NCI-H1694 (cell line): ENCODE results near the gene MACROH2A2.
"Not testable (repeated sequence)": the region's sequence is repeated elsewhere in the genome, so short reads cannot be mapped to it uniquely, and the experiment has no call there.

Experiments used
- DNase-seq: peaks from one replicate; lab custom pipeline; 2025; lab: John Stamatoyannopoulos, UW

The MACROH2A2 gene

DNA sequence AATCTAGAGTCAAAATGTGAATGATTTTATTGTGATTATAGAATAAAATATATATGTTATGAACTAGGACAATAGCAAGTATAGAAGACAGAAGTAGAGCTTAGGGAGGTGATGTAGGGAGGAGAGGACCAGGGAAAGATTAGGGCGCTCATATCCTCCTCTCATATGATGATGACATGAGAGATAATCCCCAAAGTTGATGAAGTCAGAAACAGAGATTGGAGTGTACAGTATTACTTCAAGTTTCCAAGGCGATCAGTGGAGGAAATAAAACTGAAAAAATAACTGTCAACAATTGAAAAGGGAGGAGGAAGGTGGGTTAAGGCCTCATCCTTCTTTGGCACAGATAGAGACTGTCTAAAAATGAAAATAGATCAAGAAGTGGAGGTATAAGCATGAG lies 14.9 kb downstream of the MACROH2A2 start:
- no peak for DNase-seq

GRCh38 chr10:70068925-70069324 lies 16.3 kb downstream of the MACROH2A2 start:
- DNase-seq = no peak

DNA sequence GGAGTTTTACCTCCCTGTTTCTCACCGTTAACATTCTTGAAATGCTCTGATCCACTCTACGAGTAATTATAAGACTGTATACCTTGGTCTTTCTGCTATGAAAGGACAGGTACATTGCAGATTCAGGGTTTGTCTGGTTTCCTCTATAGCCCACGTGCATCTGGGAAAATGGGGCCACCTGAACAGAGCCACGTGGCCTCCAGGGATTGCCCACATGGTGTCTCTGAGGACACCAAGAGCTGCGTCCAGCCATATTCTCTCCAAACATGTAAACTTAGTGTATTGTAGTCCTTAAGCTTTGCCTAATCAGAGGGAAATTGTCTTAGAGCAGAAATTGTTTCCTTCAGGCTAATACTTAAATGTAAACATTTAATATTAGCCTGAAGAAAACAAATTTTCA lies 16.7 kb downstream of the MACROH2A2 start:
- DNase-seq = no peak

DNA sequence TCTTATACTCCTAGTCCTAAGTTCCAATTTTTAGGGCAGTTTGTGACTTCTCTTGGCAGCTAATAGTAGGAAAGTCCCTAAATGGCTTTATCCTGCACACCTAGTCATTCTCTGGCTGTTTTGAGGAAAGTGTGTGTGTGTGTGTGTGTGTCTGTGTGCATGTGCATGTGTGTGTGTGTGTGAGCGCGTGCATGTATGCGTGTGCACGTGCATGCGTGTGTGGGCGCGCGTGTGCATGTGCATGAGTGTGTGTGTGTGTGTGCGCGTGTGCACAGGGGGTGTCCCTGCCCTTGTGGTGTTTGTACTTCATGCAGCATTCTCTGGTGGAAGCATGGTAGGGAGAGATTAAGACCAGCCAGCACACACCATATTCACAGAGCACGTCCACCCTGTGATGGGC lies 18.2 kb downstream of the MACROH2A2 start:
- no peak for DNase-seq

GRCh38 chr10:70074165-70074564 lies 21.5 kb downstream of the MACROH2A2 start:
- DNase-seq = no peak

DNA sequence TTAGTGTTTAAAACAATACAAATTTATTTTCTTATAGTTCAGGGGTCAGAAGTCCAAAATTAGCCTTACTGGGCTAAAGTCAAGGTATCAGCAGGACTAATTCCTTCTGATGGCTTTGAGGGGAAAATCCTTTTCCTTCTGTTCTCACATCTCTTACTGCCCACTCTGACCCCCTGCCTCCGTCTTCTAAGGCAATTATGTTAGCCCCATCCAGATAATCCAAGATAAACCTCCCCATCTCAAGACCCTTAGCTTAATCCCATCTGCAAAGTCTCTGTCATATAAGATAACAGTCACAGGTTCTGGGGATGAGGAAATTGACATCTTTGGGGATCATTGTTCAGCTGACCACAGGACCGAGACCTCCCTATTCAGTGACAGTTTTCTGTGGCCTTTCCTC lies 22.3 kb downstream of the MACROH2A2 start:
- no peak for DNase-seq

DNA sequence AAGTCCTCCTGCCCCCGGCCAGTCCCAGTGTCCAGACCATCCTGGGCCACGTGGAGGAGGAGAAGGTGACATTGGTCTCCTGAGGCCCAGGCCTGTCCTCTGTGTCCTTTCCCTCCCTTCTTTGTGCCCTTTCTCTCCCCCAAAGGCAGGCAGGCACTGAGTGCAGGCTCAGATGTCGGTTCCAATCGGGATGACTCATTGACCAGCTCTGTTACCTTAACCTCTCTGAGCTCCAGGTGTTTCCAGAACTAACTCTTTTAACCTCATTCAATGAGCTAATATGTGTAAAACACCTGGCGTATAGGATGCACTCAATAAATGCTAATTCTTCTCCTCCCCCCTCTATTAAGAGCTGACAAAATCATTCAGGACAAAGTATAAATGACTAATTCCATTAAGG lies 25.7 kb downstream of the MACROH2A2 start:
- no peak for DNase-seq

DNA sequence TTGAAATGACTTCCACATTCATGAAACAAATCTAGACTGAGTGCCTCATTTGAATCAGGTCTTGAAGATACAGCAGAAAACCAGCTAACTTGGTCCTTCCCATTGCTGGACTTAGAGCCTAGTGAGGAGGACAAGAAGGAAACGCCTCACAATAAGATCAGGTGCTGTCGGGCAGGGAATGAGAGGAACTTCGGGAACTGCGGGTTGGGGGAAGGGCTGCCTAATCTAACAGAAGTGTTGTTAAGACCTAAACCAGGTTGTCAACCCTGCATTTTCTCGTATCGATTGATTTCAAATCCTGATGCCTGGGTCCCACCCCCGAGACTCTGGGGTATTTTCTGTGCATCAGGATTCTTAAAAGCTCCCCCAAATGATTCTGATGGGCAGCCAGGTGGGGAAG lies 26.3 kb downstream of the MACROH2A2 start:
- DNase-seq = no peak

GRCh38 chr10:70080789-70081188 lies 28.1 kb downstream of the MACROH2A2 start:
- DNase-seq = not testable (repeated sequence)

- DNase-seq = no peak
Measured at GRCh38 chr10:70084189-70084588, 31.5 kb downstream of the MACROH2A2 start.

GRCh38 chr10:70085975-70086613 lies 33.4 kb downstream of the MACROH2A2 start:
- DNase-seq = no peak

GRCh38 chr10:70087616-70088307 lies 35.1 kb downstream of the MACROH2A2 start:
- DNase-seq = no peak

DNA sequence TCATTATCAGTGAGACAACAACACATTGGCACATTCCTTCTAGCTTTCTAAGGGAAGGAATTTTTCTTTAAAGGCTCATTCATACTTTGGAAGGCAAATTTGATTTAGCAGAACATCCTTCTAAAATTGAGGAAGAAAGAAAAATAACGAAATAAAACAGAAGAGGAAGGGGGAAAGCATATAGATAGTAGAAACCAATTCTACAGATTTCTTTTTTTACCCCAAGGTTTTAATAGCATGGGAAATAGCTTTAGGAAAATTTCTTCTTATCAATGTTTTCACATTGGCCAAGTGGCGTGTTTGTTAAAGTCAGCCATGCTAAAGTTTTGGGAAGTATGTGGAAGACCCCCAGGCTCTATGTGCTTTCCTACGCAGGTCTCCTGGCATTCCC lies 35.7 kb downstream of the MACROH2A2 start:
- DNase-seq = no peak

- no peak for DNase-seq
Measured at GRCh38 chr10:70090013-70090412, 37.4 kb downstream of the MACROH2A2 start.

DNA sequence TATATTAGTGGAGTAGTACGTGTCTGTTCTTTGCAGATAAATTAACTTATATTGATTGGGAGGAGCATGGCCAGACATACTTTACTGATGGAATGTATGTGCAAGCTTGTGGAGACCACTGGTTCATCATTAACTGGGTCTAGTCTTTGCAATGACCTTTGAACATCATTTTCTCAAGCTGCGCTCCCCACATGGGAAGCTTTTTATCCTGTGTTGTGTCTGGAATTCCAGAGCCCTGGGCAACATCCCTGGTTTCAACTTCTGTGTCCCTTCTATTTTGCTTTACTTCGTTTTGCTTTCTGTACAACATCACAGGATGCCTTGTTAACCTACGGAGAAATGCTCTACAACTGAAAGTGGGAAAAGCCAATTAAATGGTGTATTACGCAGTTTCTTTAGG lies 38.3 kb downstream of the MACROH2A2 start:
- no peak for DNase-seq

DNA sequence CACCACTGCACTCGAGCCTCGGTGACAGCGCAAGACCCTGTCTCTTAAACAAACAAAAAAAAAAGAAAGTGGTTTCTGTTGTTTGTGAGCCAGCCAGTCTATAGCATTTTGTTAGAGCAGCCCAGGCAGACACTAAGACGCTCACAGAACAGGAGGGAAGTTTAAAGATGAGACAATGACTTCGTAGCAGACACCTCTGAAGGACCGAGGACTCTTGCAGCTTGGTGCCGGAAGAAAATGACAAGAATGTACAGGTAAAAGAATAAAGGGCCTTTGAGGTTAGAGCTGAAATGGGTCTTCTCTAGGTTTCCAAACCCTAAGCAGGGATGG lies 39.7 kb downstream of the MACROH2A2 start:
- no peak for DNase-seq

GRCh38 chr10:70093335-70093944 lies 40.8 kb downstream of the MACROH2A2 start:
- DNase-seq = no peak

DNA sequence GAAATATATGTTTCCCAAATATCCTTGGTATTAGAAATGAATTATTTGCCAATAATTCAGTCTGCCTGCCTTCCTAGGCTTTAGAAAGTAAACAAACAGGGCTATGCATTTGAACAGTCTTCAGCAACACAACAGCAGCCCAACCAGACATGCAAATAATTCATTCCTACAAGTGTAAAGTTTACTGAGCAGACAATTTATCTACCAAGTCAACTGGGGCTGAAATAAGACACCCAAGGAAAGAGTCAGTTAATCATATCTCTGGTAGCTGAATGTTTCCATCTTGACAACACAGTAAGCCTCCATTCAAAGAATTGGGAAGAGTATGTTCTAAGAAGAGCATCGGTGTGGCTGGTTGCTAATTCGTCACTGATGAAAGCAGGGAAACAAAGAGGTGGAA lies 41.6 kb downstream of the MACROH2A2 start:
- no peak for DNase-seq

DNA sequence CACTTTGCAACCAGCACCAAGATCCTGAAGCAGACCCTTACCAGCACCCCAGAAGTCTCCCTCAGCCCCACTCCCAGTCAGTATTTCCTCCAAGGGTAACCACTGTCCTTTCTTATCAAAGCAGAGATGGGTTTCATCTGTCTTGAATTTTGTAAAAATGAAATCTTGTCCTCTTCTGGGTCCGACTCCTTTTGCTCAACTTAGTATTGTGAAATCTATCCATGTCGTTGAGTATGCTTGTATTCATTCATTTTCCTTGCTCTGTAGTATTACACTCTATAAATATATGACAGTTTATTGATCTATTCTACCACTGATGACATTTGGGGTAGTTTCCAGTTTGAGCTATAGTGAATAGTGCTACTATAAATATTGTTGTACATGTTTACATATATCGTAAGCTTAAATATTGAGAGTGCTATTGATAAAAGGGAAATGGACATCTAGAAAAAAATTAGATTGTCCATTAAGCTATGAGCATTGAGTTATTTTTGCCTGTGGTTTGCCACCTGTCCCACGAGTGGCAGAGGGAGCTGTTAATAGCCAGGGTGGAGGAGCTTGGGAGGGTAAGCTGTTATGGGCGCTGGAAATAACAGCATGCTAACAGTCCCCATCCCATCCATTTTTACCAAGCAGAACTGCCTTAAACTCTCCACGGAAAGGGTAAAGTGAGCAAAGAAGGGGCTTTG lies 43.5 kb downstream of the MACROH2A2 start:
- no peak for DNase-seq

GRCh38 chr10:70096705-70097420 lies 44.2 kb downstream of the MACROH2A2 start:
- DNase-seq = no peak

- no peak for DNase-seq
Measured at GRCh38 chr10:70097459-70097858, 44.8 kb downstream of the MACROH2A2 start.

GRCh38 chr10:70098271-70098670 lies 45.6 kb downstream of the MACROH2A2 start:
- no peak for DNase-seq
